ENCODE measurements around the gene CATSPER3. TPM values are rescaled to one million over a fixed set of nuclear protein-coding genes. Genes with fewer than 3 reads are reported as not detected.

Gene CATSPER3
- total RNA-seq, 1 experiment from 2014 or later = 0.50 TPM

DNA sequence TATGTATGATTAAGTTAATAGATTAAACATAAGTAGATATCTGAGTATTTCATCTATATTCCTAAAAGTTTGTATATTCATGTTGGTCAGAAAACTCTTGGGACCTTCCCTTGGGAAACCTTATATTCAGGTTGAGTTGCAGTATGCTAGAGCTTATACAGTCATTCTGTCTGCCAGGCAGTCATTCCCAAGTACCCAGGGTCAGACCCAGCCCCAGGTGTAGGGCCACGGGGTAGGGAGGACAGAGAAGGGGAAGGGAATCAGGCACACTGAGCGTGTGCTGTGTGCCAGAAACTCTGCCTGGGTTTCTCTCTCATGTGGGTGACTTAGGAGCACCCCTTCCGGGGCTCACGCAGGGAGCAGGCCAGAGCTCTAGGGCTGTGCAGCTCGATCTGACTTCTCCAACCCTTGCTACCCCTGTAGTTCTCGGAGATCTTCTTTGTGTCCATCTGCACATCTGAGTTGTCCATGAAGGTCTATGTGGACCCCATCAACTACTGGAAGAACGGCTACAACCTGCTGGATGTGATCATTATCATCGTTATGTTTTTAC lies 28.2 kb downstream of the CATSPER3 start:
- no peak overlapping the region for H3K4ac ChIP-seq (ENCODE audit: low read depth, low read length)
- no peak overlapping the region for H2BK5ac ChIP-seq (ENCODE audit: insufficient read length, low read length)
- H2AFZ ChIP-seq (ENCODE audit: low read length) = no peak overlapping the region
- no peaks in the 10 kb centered on the region for H3K79me2 ChIP-seq (ENCODE audit: insufficient read depth, low read length)
- H4K20me1 ChIP-seq (ENCODE audit: control insufficient read depth, insufficient read depth, insufficient read length) = no peaks in the 10 kb centered on the region
- H3K4me2 ChIP-seq (ENCODE audit: insufficient read depth, insufficient read length, low read length) = no peak overlapping the region
- H3K27me3 ChIP-seq (ENCODE audit: insufficient read depth, low read length) = no peaks in the 10 kb centered on the region
- H3K14ac ChIP-seq (ENCODE audit: insufficient read depth, low read length) = no peak overlapping the region
- Mint-ChIP-seq H3K4me3 (no peak overlapping the region), H3K4me1 (peaks cover 5 to 9% of the 10 kb centered on the region in 2 experiments; a peak in 3 of 4 replicates), H3K27ac (no peak overlapping the region), H3K27me3 (ENCODE audit: low read depth) (peaks cover 25% of the 10 kb centered on the region), H3K36me3 (ENCODE audit: insufficient read depth in 1 of 3, low read depth in 3 of 3) (peaks cover 0 to 8% (median 2%) of the 10 kb centered on the region in 3 experiments; a peak in 1 of 7 replicates), H3K9me3 (peaks cover 4 to 8% of the 10 kb centered on the region in 2 experiments; a peak in 4 of 5 replicates)
- H2BK15ac ChIP-seq (ENCODE audit: low read depth, low read length) = no peak overlapping the region
- H3K9ac ChIP-seq (ENCODE audit: extremely low read depth, insufficient read length, low read length) = no peak overlapping the region
- no peaks in the 10 kb centered on the region for H3K79me1 ChIP-seq (ENCODE audit: insufficient read depth, low read depth, low read length, poor library complexity, severe bottlenecking)
- TF ChIP-seq, protein P1, sequence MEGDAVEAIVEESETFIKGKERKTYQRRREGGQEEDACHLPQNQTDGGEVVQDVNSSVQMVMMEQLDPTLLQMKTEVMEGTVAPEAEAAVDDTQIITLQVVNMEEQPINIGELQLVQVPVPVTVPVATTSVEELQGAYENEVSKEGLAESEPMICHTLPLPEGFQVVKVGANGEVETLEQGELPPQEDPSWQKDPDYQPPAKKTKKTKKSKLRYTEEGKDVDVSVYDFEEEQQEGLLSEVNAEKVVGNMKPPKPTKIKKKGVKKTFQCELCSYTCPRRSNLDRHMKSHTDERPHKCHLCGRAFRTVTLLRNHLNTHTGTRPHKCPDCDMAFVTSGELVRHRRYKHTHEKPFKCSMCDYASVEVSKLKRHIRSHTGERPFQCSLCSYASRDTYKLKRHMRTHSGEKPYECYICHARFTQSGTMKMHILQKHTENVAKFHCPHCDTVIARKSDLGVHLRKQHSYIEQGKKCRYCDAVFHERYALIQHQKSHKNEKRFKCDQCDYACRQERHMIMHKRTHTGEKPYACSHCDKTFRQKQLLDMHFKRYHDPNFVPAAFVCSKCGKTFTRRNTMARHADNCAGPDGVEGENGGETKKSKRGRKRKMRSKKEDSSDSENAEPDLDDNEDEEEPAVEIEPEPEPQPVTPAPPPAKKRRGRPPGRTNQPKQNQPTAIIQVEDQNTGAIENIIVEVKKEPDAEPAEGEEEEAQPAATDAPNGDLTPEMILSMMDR (conservative IDR thresholded peaks at IDR 0.05) = no peak
- H3K27ac ChIP-seq (ENCODE audit: insufficient read length, low read depth, low read length) = no peak overlapping the region
- no CpG with 5 or more reads among the region's 8 CpGs for WGBS (ENCODE audit: extremely low coverage, insufficient read length, low lambda C conversion rate)
- no peak overlapping the region for H2AK5ac ChIP-seq (ENCODE audit: insufficient read length, low read length)
- H3K18ac ChIP-seq (ENCODE audit: insufficient read length, low read depth, low read length) = no peak overlapping the region
- no peak overlapping the region for H3K23ac ChIP-seq (ENCODE audit: insufficient read length, low read depth, low read length)
- no peak overlapping the region for H2BK20ac ChIP-seq (ENCODE audit: low read depth, low read length, poor library complexity, severe bottlenecking)
- no peak overlapping the region for H3K56ac ChIP-seq (ENCODE audit: insufficient read length, low read depth, low read length)
- H4K91ac ChIP-seq (ENCODE audit: insufficient read length, low read depth, low read length) = no peak overlapping the region
- no peaks in the 10 kb centered on the region for H3K4me1 ChIP-seq (ENCODE audit: insufficient read depth, low read length)
- H3K23me2 ChIP-seq (ENCODE audit: insufficient read length, low read depth, low read length, poor library complexity, severe bottlenecking) = no peaks in the 10 kb centered on the region
- no peak overlapping the region for H2BK12ac ChIP-seq (ENCODE audit: insufficient read length, low read depth, low read length)
- no peak overlapping the region for H4K8ac ChIP-seq (replicated peaks; ENCODE audit: insufficient read length, low read depth, low read length)
- H3T11ph ChIP-seq (ENCODE audit: low read length) = no peak overlapping the region
- no peak overlapping the region for H4K5ac ChIP-seq (ENCODE audit: insufficient read length, low read depth, low read length)
- DNase-seq = no peak
- no peak overlapping the region for H2BK120ac ChIP-seq (ENCODE audit: low read depth, low read length, poor library complexity, severe bottlenecking)
- no peaks in the 10 kb centered on the region for H3K9me3 ChIP-seq (ENCODE audit: control insufficient read depth, low read depth, low read length)

All from H9 (cell line).